Measurements from ENCODE around the gene PSMG3.

The PSMG3 gene

DNA sequence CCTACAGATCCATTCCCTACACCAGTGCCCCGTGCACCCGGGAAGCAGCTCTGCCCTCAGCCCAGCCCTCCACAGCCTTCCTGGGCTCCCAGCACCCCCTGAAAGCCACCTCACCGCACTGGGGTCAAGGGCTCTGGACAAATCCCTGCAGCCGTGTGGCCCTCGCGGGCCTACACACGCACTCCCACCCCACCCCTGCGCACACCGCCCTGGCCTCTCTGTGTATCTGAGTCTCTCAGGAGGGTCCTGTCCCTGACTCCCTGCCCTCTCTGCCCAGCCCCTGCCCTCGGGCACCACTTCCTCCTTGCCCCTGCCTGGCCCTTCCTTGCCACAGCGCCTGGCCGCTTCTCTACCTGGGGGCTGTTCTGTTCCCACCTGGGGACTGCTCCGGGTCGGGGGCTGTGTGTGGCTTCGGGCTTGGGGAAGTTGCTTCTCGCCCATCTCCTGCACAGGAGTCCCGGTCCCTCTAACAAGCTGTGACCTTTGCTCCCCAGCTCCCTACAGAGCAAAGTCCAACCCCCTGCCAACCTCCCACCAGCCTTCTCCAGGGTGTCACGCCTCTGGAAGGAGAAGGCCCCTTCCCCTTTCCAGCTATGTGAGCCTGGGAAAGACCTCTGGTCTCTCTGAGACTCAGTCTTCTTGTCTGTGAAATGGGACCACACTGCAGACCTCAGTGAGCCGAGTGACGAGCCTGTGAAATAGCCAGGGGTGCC lies 15.3 kb downstream of the PSMG3 start:
- Histone ChIP-seq H3K9me3 (ENCODE audit: control insufficient read depth, insufficient read depth, low read depth, low read length) (no peaks in the 10 kb centered on the region), H3K4me3 (ENCODE audit: low read depth, low read length) (no peak overlapping the region), H3K4me1 (ENCODE audit: control insufficient read depth, insufficient read depth, low read length) (peaks cover 3% of the 10 kb centered on the region; the same call in 1 of the 2 replicates), H3K27ac (ENCODE audit: extremely low read depth, low read depth, low read length) (no peak overlapping the region), H3K36me3 (ENCODE audit: control insufficient read depth in 2 of 2, insufficient read depth in 1 of 2, low read length in 2 of 2) (no peaks in the 10 kb centered on the region)
- ChIA-PET CTCF (interaction anchor here (0.6 to 2.4 kb wide), 5 partner anchors 9 to 81 kb away, joined by 3 to 23 read pairs (median 6); no protein-coding TSS in a partner anchor), POLR2A (interaction anchor here (1.3 to 2.7 kb wide), 4 partner anchors 17 to 56 kb away, joined by 3 to 40 read pairs (median 12); no protein-coding TSS in a partner anchor)
- TF ChIP-seq, protein P1, sequence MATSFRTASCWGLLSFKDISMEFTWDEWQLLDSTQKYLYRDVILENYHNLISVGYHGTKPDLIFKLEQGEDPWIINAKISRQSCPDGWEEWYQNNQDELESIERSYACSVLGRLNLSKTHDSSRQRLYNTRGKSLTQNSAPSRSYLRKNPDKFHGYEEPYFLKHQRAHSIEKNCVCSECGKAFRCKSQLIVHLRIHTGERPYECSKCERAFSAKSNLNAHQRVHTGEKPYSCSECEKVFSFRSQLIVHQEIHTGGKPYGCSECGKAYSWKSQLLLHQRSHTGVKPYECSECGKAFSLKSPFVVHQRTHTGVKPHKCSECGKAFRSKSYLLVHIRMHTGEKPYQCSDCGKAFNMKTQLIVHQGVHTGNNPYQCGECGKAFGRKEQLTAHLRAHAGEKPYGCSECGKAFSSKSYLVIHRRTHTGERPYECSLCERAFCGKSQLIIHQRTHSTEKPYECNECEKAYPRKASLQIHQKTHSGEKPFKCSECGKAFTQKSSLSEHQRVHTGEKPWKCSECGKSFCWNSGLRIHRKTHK (tag by site-specific recombination; IDR thresholded peaks at IDR 0.05): no peak

DNA sequence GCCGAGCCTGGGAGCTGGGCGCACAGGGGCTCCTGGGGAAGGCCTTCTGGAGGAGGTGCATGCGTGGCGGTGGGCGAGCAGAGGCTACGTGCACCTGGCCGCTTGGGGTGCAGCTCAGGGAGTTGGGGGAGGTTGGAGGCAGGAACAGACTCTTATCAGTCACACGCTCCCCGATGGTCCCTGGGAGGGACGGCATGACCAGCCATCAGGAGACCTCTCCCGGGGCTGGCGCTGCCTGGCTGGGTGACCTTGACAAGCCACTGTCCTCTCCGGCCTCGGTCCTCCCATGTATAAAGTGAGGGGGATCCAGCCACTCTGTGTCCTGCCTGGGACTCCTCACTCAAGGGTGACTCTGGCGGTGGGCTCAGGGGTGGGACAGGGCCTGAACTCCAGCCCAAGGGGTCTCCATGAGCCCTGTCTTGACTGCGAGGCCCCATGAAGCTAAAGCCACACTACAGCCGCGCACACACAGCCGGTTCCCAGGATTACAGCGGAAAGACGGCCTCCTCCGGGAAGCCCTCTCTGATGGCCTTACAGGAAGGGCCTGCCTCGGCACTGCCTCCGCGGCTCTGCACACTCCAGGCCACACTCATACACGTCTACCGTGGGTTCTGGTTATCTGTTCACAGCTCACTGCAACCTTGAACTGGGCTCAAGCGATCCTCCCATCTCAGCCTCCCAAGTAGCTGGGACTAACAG lies 16.2 kb downstream of the PSMG3 start:
- TF ChIP-seq HOXA7 (CRISPR knock-in tag; IDR thresholded peaks at IDR 0.05; ENCODE audit: borderline replicate concordance) (no peak), ZNF324 (tag by site-specific recombination; IDR thresholded peaks at IDR 0.05) (no peak), ZNF571 (tag by site-specific recombination; IDR thresholded peaks at IDR 0.05) (no peak), KLF16 (tag by site-specific recombination; IDR thresholded peaks at IDR 0.05) (no peak), ZNF155 (tag by site-specific recombination; IDR thresholded peaks at IDR 0.05) (no peak), ZNF558 (tag by site-specific recombination; IDR thresholded peaks at IDR 0.05) (no peak), ZNF157 (tag by site-specific recombination; IDR thresholded peaks at IDR 0.05) (no peak), ZNF830 (tag by site-specific recombination; IDR thresholded peaks at IDR 0.05; ENCODE audit: low read depth) (no peak), ZNF561 (tag by site-specific recombination; IDR thresholded peaks at IDR 0.05; ENCODE audit: borderline replicate concordance) (no peak), ZBTB1 (tag by site-specific recombination; IDR thresholded peaks at IDR 0.05) (no peak)
- TF ChIP-seq, protein P2, sequence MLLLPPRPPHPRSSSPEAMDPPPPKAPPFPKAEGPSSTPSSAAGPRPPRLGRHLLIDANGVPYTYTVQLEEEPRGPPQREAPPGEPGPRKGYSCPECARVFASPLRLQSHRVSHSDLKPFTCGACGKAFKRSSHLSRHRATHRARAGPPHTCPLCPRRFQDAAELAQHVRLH (tag by site-specific recombination; IDR thresholded peaks at IDR 0.05): no peak
- TF ChIP-seq, protein P3, sequence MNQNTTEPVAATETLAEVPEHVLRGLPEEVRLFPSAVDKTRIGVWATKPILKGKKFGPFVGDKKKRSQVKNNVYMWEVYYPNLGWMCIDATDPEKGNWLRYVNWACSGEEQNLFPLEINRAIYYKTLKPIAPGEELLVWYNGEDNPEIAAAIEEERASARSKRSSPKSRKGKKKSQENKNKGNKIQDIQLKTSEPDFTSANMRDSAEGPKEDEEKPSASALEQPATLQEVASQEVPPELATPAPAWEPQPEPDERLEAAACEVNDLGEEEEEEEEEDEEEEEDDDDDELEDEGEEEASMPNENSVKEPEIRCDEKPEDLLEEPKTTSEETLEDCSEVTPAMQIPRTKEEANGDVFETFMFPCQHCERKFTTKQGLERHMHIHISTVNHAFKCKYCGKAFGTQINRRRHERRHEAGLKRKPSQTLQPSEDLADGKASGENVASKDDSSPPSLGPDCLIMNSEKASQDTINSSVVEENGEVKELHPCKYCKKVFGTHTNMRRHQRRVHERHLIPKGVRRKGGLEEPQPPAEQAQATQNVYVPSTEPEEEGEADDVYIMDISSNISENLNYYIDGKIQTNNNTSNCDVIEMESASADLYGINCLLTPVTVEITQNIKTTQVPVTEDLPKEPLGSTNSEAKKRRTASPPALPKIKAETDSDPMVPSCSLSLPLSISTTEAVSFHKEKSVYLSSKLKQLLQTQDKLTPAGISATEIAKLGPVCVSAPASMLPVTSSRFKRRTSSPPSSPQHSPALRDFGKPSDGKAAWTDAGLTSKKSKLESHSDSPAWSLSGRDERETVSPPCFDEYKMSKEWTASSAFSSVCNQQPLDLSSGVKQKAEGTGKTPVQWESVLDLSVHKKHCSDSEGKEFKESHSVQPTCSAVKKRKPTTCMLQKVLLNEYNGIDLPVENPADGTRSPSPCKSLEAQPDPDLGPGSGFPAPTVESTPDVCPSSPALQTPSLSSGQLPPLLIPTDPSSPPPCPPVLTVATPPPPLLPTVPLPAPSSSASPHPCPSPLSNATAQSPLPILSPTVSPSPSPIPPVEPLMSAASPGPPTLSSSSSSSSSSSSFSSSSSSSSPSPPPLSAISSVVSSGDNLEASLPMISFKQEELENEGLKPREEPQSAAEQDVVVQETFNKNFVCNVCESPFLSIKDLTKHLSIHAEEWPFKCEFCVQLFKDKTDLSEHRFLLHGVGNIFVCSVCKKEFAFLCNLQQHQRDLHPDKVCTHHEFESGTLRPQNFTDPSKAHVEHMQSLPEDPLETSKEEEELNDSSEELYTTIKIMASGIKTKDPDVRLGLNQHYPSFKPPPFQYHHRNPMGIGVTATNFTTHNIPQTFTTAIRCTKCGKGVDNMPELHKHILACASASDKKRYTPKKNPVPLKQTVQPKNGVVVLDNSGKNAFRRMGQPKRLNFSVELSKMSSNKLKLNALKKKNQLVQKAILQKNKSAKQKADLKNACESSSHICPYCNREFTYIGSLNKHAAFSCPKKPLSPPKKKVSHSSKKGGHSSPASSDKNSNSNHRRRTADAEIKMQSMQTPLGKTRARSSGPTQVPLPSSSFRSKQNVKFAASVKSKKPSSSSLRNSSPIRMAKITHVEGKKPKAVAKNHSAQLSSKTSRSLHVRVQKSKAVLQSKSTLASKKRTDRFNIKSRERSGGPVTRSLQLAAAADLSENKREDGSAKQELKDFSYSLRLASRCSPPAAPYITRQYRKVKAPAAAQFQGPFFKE (tag by site-specific recombination; IDR thresholded peaks at IDR 0.05; ENCODE audit: borderline replicate concordance): no peak
- ChIA-PET CTCF (interaction anchor here (0.6 kb wide), 2 partner anchors 119 to 604 kb away, joined by 3 read pairs; no protein-coding TSS in a partner anchor), POLR2A (interaction anchor here (2.0 kb wide), 1 partner anchor 22 kb away, joined by 8 read pairs; no protein-coding TSS in a partner anchor)
- Histone ChIP-seq H3K36me3 (ENCODE audit: control insufficient read depth in 2 of 2, insufficient read depth in 1 of 2, low read length in 2 of 2) (no peaks in the 10 kb centered on the region), H3K27ac (ENCODE audit: extremely low read depth, low read depth, low read length) (no peak overlapping the region), H3K4me1 (ENCODE audit: control insufficient read depth, insufficient read depth, low read length) (peaks cover 3% of the 10 kb centered on the region; the same call in 1 of the 2 replicates), H3K9me3 (ENCODE audit: control insufficient read depth, insufficient read depth, low read depth, low read length) (no peaks in the 10 kb centered on the region), H3K4me3 (ENCODE audit: low read depth, low read length) (no peak overlapping the region)

All from HEK293 (cell line).